Activated T-helper 17 cell treated with anti-CD3 and anti-CD28 coated beads, Interleukin-2, amount 50 U/mL, for 72 hours (primary cell): ENCODE measurements around the gene SMIM10L1. TPM values are rescaled to one million over a fixed set of nuclear protein-coding genes. Genes with fewer than 3 reads are reported as not detected.

Experiments
- ATAC-seq: fragments of 150-1000 bp; cut with Tn5 transposase; replicated peaks from 2 replicates; pipeline ENCODE4 v1.10.0; 2021; ENCODE audit warnings: mild to moderate bottlenecking, moderate library complexity
- H3K27ac Mint-ChIP-seq: one replicate; pipeline ENCODE4 v1.8.0; 2022; ENCODE audit warnings: mixed read lengths
- H3K27me3 Mint-ChIP-seq: one replicate; pipeline ENCODE4 v1.8.0; 2022; ENCODE audit warnings: mixed read lengths
- H3K36me3 Mint-ChIP-seq: one replicate; pipeline ENCODE4 v1.8.0; 2022; ENCODE audit warnings: low read depth, mild to moderate bottlenecking, mixed read lengths
- H3K4me1 Mint-ChIP-seq: one replicate; pipeline ENCODE4 v1.8.0; 2022; ENCODE audit warnings: mixed read lengths
- H3K4me3 Mint-ChIP-seq: one replicate; pipeline ENCODE4 v1.8.0; 2022; ENCODE audit warnings: mild to moderate bottlenecking, mixed read lengths
- H3K9me3 Mint-ChIP-seq: one replicate; pipeline ENCODE4 v1.8.0; 2022; ENCODE audit warnings: mixed read lengths
- total RNA-seq, 2 donors: library from RNA; stranded (reverse); gene quantifications; one replicate each; pipeline ENCODE4 v1.2.3, GENCODE V29; 2022

Gene SMIM10L1
- total RNA-seq, 2 donors from 2014 or later, result 8.2 to 9.7 TPM

- Mint-ChIP-seq H3K36me3 (peaks cover 92% of the 10 kb centered on the region), H3K9me3 (no peaks in the 10 kb centered on the region), H3K4me3 (no peak overlapping the region), H3K27ac (no peak overlapping the region), H3K4me1 (peaks cover 33% of the 10 kb centered on the region), H3K27me3 (no peaks in the 10 kb centered on the region)
- no peak for ATAC-seq
Observed at GRCh38 chr12:11164384-11164783, 6.6 kb upstream of the SMIM10L1 start.

DNA sequence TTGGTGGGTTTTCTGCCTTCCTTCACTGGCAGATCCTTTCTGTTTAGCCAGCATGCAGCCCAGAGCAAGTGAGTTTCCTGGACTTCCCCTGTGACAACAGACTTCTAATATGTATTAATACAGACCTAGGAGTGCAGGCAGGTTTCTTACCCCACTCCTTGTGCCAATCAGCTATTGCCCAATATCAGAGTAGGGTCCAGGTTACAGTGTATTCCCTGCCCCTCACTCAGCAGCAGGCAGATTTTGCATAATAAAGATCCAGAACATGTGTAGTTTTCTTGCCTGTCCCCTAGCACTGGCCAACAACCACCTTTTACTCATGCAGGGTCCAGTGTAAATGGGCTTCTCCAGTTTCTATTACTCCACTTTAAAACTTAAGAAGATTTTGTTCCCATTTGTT is 4.7 kb upstream of the SMIM10L1 start:
- ATAC-seq, result no peak
- peaks cover 91% of the 10 kb centered on the region for H3K36me3 Mint-ChIP-seq
- H3K27ac Mint-ChIP-seq, result no peak overlapping the region
- H3K9me3 Mint-ChIP-seq, result no peaks in the 10 kb centered on the region
- no peaks in the 10 kb centered on the region for H3K27me3 Mint-ChIP-seq
- H3K4me1 Mint-ChIP-seq, result peaks cover 41% of the 10 kb centered on the region
- H3K4me3 Mint-ChIP-seq, result no peak overlapping the region

- Mint-ChIP-seq H3K4me3 (peak overlapping the region; percentile 100), H3K27ac (peak overlapping the region; percentile 100), H3K4me1 (peaks cover 38% of the 10 kb centered on the region), H3K36me3 (peaks cover 89% of the 10 kb centered on the region), H3K27me3 (no peaks in the 10 kb centered on the region), H3K9me3 (no peaks in the 10 kb centered on the region)
- ATAC-seq, result no peak
Observed at GRCh38 chr12:11170810-11171144, 217 bp upstream of the SMIM10L1 start.

- H3K27me3 Mint-ChIP-seq, result no peaks in the 10 kb centered on the region
- ATAC-seq, result no peak
- H3K9me3 Mint-ChIP-seq, result no peaks in the 10 kb centered on the region
- peaks cover 38% of the 10 kb centered on the region for H3K4me1 Mint-ChIP-seq
- H3K4me3 Mint-ChIP-seq, result peak overlapping the region; percentile 100
- H3K36me3 Mint-ChIP-seq, result peaks cover 88% of the 10 kb centered on the region
- peak overlapping the region; percentile 100 for H3K27ac Mint-ChIP-seq
Observed at GRCh38 chr12:11171969-11172675, 1.1 kb downstream of the SMIM10L1 start.

DNA sequence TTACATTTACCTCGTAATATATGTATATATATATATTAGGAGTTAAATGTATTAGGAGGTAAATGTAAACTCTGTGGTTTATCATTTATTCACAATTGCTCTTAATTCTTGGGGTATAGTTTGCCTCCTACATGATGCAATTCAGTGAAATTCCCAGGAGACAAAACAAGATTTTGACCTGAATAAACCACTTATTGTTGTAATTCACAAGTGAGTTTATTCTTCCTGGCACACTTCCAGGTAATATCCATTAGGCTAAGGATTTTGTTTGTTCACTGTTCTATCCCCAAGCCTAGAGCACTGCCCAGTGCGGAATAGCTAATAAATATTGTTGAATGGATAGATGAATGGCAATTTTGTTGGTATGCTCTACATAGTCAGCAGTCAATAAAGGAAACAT is 3.0 kb downstream of the SMIM10L1 start:
- Mint-ChIP-seq H3K27me3 (no peaks in the 10 kb centered on the region), H3K36me3 (peaks cover 69% of the 10 kb centered on the region), H3K4me3 (no peak overlapping the region), H3K4me1 (peaks cover 26% of the 10 kb centered on the region), H3K9me3 (no peaks in the 10 kb centered on the region), H3K27ac (no peak overlapping the region)
- ATAC-seq, result no peak

DNA sequence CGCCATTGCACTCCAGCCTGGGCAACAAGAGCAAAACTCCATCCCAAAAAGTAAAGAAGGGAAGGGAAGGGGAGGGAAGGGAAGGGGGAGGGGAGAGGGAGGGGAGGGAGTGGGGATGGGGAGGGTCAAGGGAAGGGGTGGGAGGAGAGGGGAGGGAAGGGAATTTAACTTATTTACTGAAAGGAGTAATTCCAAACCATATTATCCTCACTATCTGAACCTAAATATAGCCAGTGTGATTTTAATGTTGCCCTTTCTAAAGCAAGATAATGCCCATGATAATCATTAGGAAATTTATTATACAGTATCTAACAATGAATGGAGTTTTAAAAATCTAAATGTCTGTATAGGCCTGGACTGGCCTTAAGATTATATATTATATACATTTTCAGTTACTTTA is 7.3 kb downstream of the SMIM10L1 start:
- Mint-ChIP-seq H3K27ac (no peak overlapping the region), H3K9me3 (no peaks in the 10 kb centered on the region), H3K4me3 (no peak overlapping the region), H3K36me3 (peaks cover 30% of the 10 kb centered on the region), H3K27me3 (no peaks in the 10 kb centered on the region), H3K4me1 (peaks cover 5% of the 10 kb centered on the region)
- no peak for ATAC-seq

GRCh38 chr12:11182529-11182928 is 11.5 kb downstream of the SMIM10L1 start:
- no peaks in the 10 kb centered on the region for H3K27me3 Mint-ChIP-seq

GRCh38 chr12:11183011-11183410 is 12.0 kb downstream of the SMIM10L1 start:
- Mint-ChIP-seq H3K27ac (no peak overlapping the region), H3K36me3 (no peaks in the 10 kb centered on the region), H3K9me3 (no peaks in the 10 kb centered on the region), H3K4me1 (no peaks in the 10 kb centered on the region), H3K27me3 (no peaks in the 10 kb centered on the region), H3K4me3 (no peak overlapping the region)
- peak; percentile 58 for ATAC-seq

More at GRCh38 chr12:11182529-11182928, 11.5 kb downstream of the SMIM10L1 start:
- H3K27ac Mint-ChIP-seq, result no peak overlapping the region
- no peak for ATAC-seq
- H3K36me3 Mint-ChIP-seq, result no peaks in the 10 kb centered on the region
- H3K4me1 Mint-ChIP-seq, result no peaks in the 10 kb centered on the region
- no peaks in the 10 kb centered on the region for H3K9me3 Mint-ChIP-seq
- H3K4me3 Mint-ChIP-seq, result no peak overlapping the region

GRCh38 chr12:11186837-11187236 is 15.8 kb downstream of the SMIM10L1 start, which contains the start of gene TAS2R42:
Gene TAS2R42, minus strand, starts transcription at chr12:11186937. Its CDS starts 0 bp downstream, at chr12:11186937.
- no peak within 1 kb of the TSS for H3K4me3 Mint-ChIP-seq
- H3K27me3 Mint-ChIP-seq, result no peaks in the 10 kb centered on the region
- H3K27ac Mint-ChIP-seq, result no peak within 1 kb of the TSS
- H3K36me3 Mint-ChIP-seq, result no peaks in the 10 kb centered on the region
- H3K9me3 Mint-ChIP-seq, result no peaks in the 10 kb centered on the region
- ATAC-seq, result no peak
- no peaks in the 10 kb centered on the region for H3K4me1 Mint-ChIP-seq

DNA sequence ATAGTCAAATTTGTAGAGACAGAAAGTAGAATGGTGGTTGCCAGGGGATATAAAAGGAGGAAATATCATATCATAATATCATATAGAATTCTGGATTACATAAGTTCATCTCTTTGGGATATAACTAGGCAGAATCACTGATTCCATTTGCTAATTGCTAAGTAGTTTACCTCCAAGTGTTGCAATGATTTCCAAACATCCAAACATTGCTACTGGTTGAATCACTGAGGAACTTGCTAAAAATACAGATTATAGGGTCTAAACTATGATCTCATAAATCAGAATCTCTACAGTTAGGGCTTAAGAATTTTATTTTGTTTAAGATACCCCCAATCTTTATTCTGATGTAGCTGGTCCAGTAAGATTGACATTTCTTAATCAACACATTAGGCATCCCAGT is 31.8 kb downstream of the SMIM10L1 start:
- Mint-ChIP-seq H3K27ac (no peak overlapping the region), H3K9me3 (no peaks in the 10 kb centered on the region), H3K4me3 (no peak overlapping the region), H3K36me3 (no peaks in the 10 kb centered on the region), H3K4me1 (no peaks in the 10 kb centered on the region), H3K27me3 (no peaks in the 10 kb centered on the region)
- no peak for ATAC-seq

DNA sequence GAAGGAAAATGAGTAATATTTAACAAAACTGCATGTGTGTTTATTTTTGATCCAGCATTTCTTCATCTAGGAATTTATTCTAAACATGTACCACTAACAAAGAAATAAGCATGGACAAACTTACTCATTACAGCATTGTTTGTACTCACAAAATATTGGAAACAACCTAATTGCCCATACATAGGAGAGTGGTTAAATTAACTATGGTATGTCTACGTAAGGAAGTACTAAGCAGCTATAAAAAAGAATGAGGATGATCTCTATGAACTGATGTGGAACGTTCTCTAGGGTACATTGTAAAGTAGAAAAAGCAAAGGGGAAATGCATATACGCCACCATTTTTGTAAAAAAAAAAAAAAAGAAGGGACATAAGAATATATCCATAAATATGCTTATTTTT is 33.2 kb downstream of the SMIM10L1 start:
- Mint-ChIP-seq H3K27ac (no peak overlapping the region), H3K36me3 (no peaks in the 10 kb centered on the region), H3K9me3 (no peaks in the 10 kb centered on the region), H3K4me3 (no peak overlapping the region), H3K4me1 (no peaks in the 10 kb centered on the region), H3K27me3 (no peaks in the 10 kb centered on the region)
- ATAC-seq, result no peak

- Mint-ChIP-seq H3K36me3 (peaks cover 5% of the 10 kb centered on the region), H3K4me3 (no peak overlapping the region), H3K4me1 (no peaks in the 10 kb centered on the region), H3K27me3 (no peaks in the 10 kb centered on the region), H3K9me3 (no peaks in the 10 kb centered on the region), H3K27ac (no peak overlapping the region)
- ATAC-seq, result no peak
Observed at GRCh38 chr12:11209113-11209512, 38.1 kb downstream of the SMIM10L1 start.

Other genes starting within 250 kb of the SMIM10L1 start
- gene PRH2, start 242.0 kb upstream of the SMIM10L1 start, total RNA-seq, result not detected
- 1 to 10 TPM; 2.4 to 3.7 TPM for gene TAS2R14, start 231.9 kb upstream of the SMIM10L1 start, total RNA-seq
- gene TAS2R50, start 184.3 kb upstream of the SMIM10L1 start, total RNA-seq, result 1 to 10 TPM in 1 of 2 donors, under 1 TPM in 1; 0.84 to 1.7 TPM
- gene TAS2R20, start 172.9 kb upstream of the SMIM10L1 start, total RNA-seq, result 1 to 10 TPM; 1.9 to 4.4 TPM
- gene TAS2R19, start 148.6 kb upstream of the SMIM10L1 start, total RNA-seq, result 1 to 10 TPM; 3.9 to 6.5 TPM
- gene TAS2R31, start 139.8 kb upstream of the SMIM10L1 start, total RNA-seq, result 1 to 10 TPM; 2.1 to 8.0 TPM
- gene TAS2R46, start 108.9 kb upstream of the SMIM10L1 start, total RNA-seq, result 1 to 10 TPM; 1.8 to 3.1 TPM
- 1 to 10 TPM; 1.9 TPM for gene TAS2R43, start 78.9 kb upstream of the SMIM10L1 start, total RNA-seq
- 1 to 10 TPM; 4.0 to 6.0 TPM for gene TAS2R30, start 36.5 kb upstream of the SMIM10L1 start, total RNA-seq
- not detected for gene TAS2R42, start 15.7 kb downstream of the SMIM10L1 start, total RNA-seq
- gene PRB3, start 98.5 kb downstream of the SMIM10L1 start, total RNA-seq, result not detected
- gene PRB4, start 139.2 kb downstream of the SMIM10L1 start, total RNA-seq, result not detected
- gene PRB2, start 224.4 kb downstream of the SMIM10L1 start, total RNA-seq, result not detected